H1 (cell line): ENCODE results near the gene C1orf21. TPM values are rescaled to one million over a fixed set of nuclear protein-coding genes. Genes with fewer than 3 reads are reported as not detected.

Experiments
- CTCF ChIA-PET: fragments of 300-600 bp; sonication (Branson Sonifier 250); formaldehyde crosslinking; loops from one replicate; lab custom pipeline; 2021; ENCODE audit not compliant: partially characterized antibody; lab: Charles Lee
- POLR2A ChIA-PET: fragments of 300-600 bp; sonication (Branson Sonifier 250); formaldehyde crosslinking; loops from one replicate; lab custom pipeline; 2021; ENCODE audit warnings: inconsistent platforms; ENCODE audit not compliant: partially characterized antibody; lab: Charles Lee
- DNase-seq, 2 experiments: peaks; one replicate each; pipeline versions ENCODE4 v3.0.0 to v3.0.0-alpha.2; 2010 to 2022; ENCODE audit warnings: low spot score in 2 of 2, low read depth in 1 of 2, mixed read lengths in 1 of 2
- FAIRE-seq: peaks from 2 replicates; lab custom pipeline; 2011; peaks lifted over from hg19 to GRCh38; lab: Jason Lieb, UNC
- H2AFZ ChIP-seq: 2 replicates; pipeline ENCODE4 v1.8.1; 2012; ENCODE audit warnings: low read length, inconsistent platforms
- H2AK5ac ChIP-seq: 2 replicates; pipeline ENCODE4 v1.6.1; 2013; ENCODE audit warnings: low read depth, low read length
- H2BK120ac ChIP-seq: replicated peaks from 2 replicates; pipeline ENCODE3; 2013; ENCODE audit warnings: low read depth, low read length, inconsistent platforms
- H2BK12ac ChIP-seq: 2 replicates; pipeline ENCODE4 v1.6.1; 2013; ENCODE audit warnings: low read depth, low read length
- H2BK15ac ChIP-seq: 2 replicates; pipeline ENCODE4 v1.6.1; 2013; ENCODE audit warnings: low read length
- H2BK20ac ChIP-seq: 2 replicates; pipeline ENCODE4 v1.6.1; 2013; ENCODE audit warnings: low read length
- H2BK5ac ChIP-seq: 2 replicates; pipeline ENCODE4 v1.6.1; 2013; ENCODE audit warnings: low read depth, low read length
- H3K14ac ChIP-seq: 2 replicates; pipeline ENCODE4 v1.6.1; 2013; ENCODE audit warnings: inconsistent platforms; ENCODE audit not compliant: insufficient read length
- H3K18ac ChIP-seq: 2 replicates; pipeline ENCODE4 v1.6.1; 2013; ENCODE audit warnings: low read length; ENCODE audit errors: extremely low read depth
- H3K23ac ChIP-seq: 2 replicates; pipeline ENCODE4 v1.6.1; 2013; ENCODE audit warnings: inconsistent platforms; ENCODE audit not compliant: insufficient read length
- H3K23me2 ChIP-seq: 2 replicates; pipeline ENCODE4 v1.6.1; 2013; ENCODE audit warnings: low read depth, low read length
- H3K27ac ChIP-seq: 2 replicates; pipeline ENCODE4 v1.6.1; 2011; ENCODE audit warnings: low read depth, low read length, inconsistent platforms
- H3K27me3 ChIP-seq, 4 experiments: replicated peaks in 1 of 4; 1 replicate in 1 of 4; 2 replicates in 3 of 4; pipeline versions ENCODE4 v1.6.1 to v1.8.1; 2011 to 2013; ENCODE audit warnings: low read length in 3 of 4, mild to moderate bottlenecking in 3 of 4, inconsistent platforms in 2 of 4, mixed read lengths in 2 of 4, moderate library complexity in 1 of 4; ENCODE audit not compliant: control insufficient read depth in 3 of 4, insufficient read depth in 3 of 4; ENCODE audit errors: extremely low read depth in 1 of 4
- H3K36me3 ChIP-seq, 4 experiments: 2 replicates each; pipeline versions ENCODE4 v1.6.1 to v1.8.1; 2011 to 2013; ENCODE audit warnings: mild to moderate bottlenecking in 4 of 4, low read length in 3 of 4, moderate library complexity in 2 of 4, control low read depth in 1 of 4, inconsistent platforms in 1 of 4; ENCODE audit not compliant: insufficient read depth in 4 of 4, control insufficient read depth in 2 of 4
- H3K4ac ChIP-seq: replicated peaks from 2 replicates; pipeline ENCODE3; 2013; ENCODE audit warnings: low read length, low read depth, mixed read lengths, inconsistent platforms; ENCODE audit not compliant: insufficient read length
- H3K4me1 ChIP-seq, 4 experiments: replicated peaks in 1 of 4; 1 replicate in 1 of 4; 2 replicates in 3 of 4; pipeline versions ENCODE4 v1.6.1 to v1.8.1; 2011 to 2013; ENCODE audit warnings: low read length in 3 of 4, inconsistent platforms in 2 of 4, mixed read lengths in 1 of 4; ENCODE audit not compliant: insufficient read depth in 4 of 4, control insufficient read depth in 3 of 4
- H3K4me2 ChIP-seq, 2 experiments: 2 replicates each; pipeline versions ENCODE4 v1.6.1 to v1.8.1; 2011 to 2013; ENCODE audit warnings: low read depth in 2 of 2, low read length in 2 of 2, control low read depth in 1 of 2, inconsistent platforms in 1 of 2, mild to moderate bottlenecking in 1 of 2; ENCODE audit not compliant: insufficient read depth in 1 of 2
- H3K4me3 ChIP-seq, 4 experiments: fragments of 200-600, 300-600 bp in 1 of 4; sonication (generic), shearing (Covaris generic), sonication (Bioruptor Twin) in 1 of 4; 2 replicates each; pipeline versions ENCODE4 v1.5.1 to v1.8.1; 2011 to 2016; ENCODE audit warnings: low read length in 4 of 4, low read depth in 3 of 4, control low read depth in 2 of 4, inconsistent platforms in 2 of 4, mild to moderate bottlenecking in 2 of 4, mixed read lengths in 1 of 4, moderate library complexity in 1 of 4; ENCODE audit not compliant: insufficient read depth in 2 of 4; ENCODE audit errors: extremely low read depth in 1 of 4
- H3K56ac ChIP-seq: replicated peaks from 2 replicates; pipeline ENCODE3; 2013; ENCODE audit warnings: low read depth, mild to moderate bottlenecking, mixed read lengths, low read length, inconsistent platforms; ENCODE audit not compliant: insufficient read length
- H3K79me1 ChIP-seq: 2 replicates; pipeline ENCODE4 v1.6.1; 2013; ENCODE audit warnings: low read depth, low read length, control low read depth
- H3K79me2 ChIP-seq, 2 experiments: 2 replicates each; pipeline versions ENCODE4 v1.6.1 to v1.8.1; 2012 to 2013; ENCODE audit warnings: low read length in 2 of 2, mild to moderate bottlenecking in 2 of 2, inconsistent platforms in 1 of 2; ENCODE audit not compliant: insufficient read depth in 2 of 2, control insufficient read depth in 1 of 2
- H3K9ac ChIP-seq, 4 experiments: replicated peaks in 1 of 4; 1 replicate in 1 of 4; 2 replicates in 3 of 4; pipeline versions ENCODE4 v1.6.1 to v1.8.1; 2011 to 2013; ENCODE audit warnings: low read depth in 3 of 4, low read length in 3 of 4, control low read depth in 2 of 4, mild to moderate bottlenecking in 2 of 4, moderate library complexity in 2 of 4, inconsistent platforms in 1 of 4; ENCODE audit errors: extremely low read depth in 1 of 4
- H3K9me3 ChIP-seq, 2 experiments: 2 replicates each; pipeline versions ENCODE4 v1.6.1 to v1.8.1; 2012 to 2013; ENCODE audit warnings: mild to moderate bottlenecking in 2 of 2, moderate library complexity in 2 of 2, control low read depth in 1 of 2, inconsistent platforms in 1 of 2, low read depth in 1 of 2, low read length in 1 of 2, mixed read lengths in 1 of 2; ENCODE audit not compliant: insufficient read depth in 2 of 2
- H4K20me1 ChIP-seq, 2 experiments: replicated peaks in 1 of 2; 2 replicates each; pipeline versions ENCODE3 to v1.8.1; 2011 to 2013; ENCODE audit warnings: inconsistent platforms in 2 of 2, low read length in 2 of 2, mild to moderate bottlenecking in 1 of 2; ENCODE audit not compliant: insufficient read depth in 2 of 2, control insufficient read depth in 1 of 2
- H4K5ac ChIP-seq: 2 replicates; pipeline ENCODE4 v1.6.1; 2013; ENCODE audit warnings: low read length, low read depth, mixed read lengths, inconsistent platforms; ENCODE audit not compliant: insufficient read length
- H4K8ac ChIP-seq: 2 replicates; pipeline ENCODE4 v1.8.0; 2013; ENCODE audit warnings: mild to moderate bottlenecking, moderate library complexity, low read length, inconsistent platforms; ENCODE audit not compliant: insufficient read depth; ENCODE audit errors: extremely low read depth
- H4K91ac ChIP-seq: replicated peaks from 2 replicates; pipeline ENCODE3; 2013; ENCODE audit warnings: low read length, mixed read lengths, inconsistent platforms; ENCODE audit not compliant: insufficient read length
- CBX5 ChIP-seq: fragments of 300-800, 300-1000 bp; sonication (generic); IDR thresholded peaks from 2 replicates; pipeline ENCODE4 v1.7.1; 2016; ENCODE audit warnings: antibody characterized with exemption, low read length, low read depth
- FOSL1 ChIP-seq: IDR thresholded peaks from 2 replicates; pipeline ENCODE4 v1.6.1; 2011; ENCODE audit warnings: mild to moderate bottlenecking, low read depth, low read length, moderate library complexity; ENCODE audit not compliant: insufficient read depth
- HDAC6 ChIP-seq: IDR thresholded peaks from one replicate; pipeline ENCODE4 v1.7.1; 2012; ENCODE audit warnings: low read depth, mild to moderate bottlenecking, inconsistent platforms, low read length, moderate library complexity
- JUND ChIP-seq: IDR thresholded peaks from 2 replicates; pipeline ENCODE4 v1.6.1; 2011; ENCODE audit warnings: mild to moderate bottlenecking, improper control_type of control experiment, low read length
- RFX5 ChIP-seq: IDR thresholded peaks from 2 replicates; pipeline ENCODE4 v1.6.1; 2011; ENCODE audit warnings: low read depth, low read length, improper control_type of control experiment, borderline replicate concordance
- RNF2 ChIP-seq: fragments of 200-900, 300-1000 bp; sonication (generic); IDR thresholded peaks from 2 replicates; pipeline ENCODE4 v1.7.1; 2016; ENCODE audit warnings: borderline replicate concordance, low read depth, mild to moderate bottlenecking, antibody characterized with exemption, low read length; ENCODE audit not compliant: poor library complexity, severe bottlenecking; ENCODE audit errors: missing control alignments
- SUZ12 ChIP-seq: fragments of 200-600 bp; sonication (generic); IDR thresholded peaks from 2 replicates; pipeline ENCODE4 v1.6.1; 2012; ENCODE audit warnings: mild to moderate bottlenecking, inconsistent platforms, low read length, moderate library complexity, mixed read lengths
- TCF12 ChIP-seq: IDR thresholded peaks from 2 replicates; pipeline ENCODE4 v1.6.1; 2011; ENCODE audit warnings: low read depth, mild to moderate bottlenecking, low read length
- TEAD4 ChIP-seq: IDR thresholded peaks from 2 replicates; pipeline ENCODE4 v1.6.1; 2012; ENCODE audit warnings: low read depth, low read length, inconsistent platforms, mixed read lengths
- USF2 ChIP-seq: IDR thresholded peaks from 2 replicates; pipeline ENCODE4 v1.6.1; 2011; ENCODE audit warnings: low read length, improper control_type of control experiment
- WGBS, 2 experiments: shearing (Covaris generic) in 1 of 2; methylation state at CpG; one replicate each; pipeline versions ENCODE4 v1.1.6 to v1.1.7; 2013 to 2015; ENCODE audit warnings: low lambda C conversion rate in 2 of 2, mixed read lengths in 2 of 2, inconsistent platforms in 1 of 2, low coverage in 1 of 2, missing lambda C conversion rate in 1 of 2; ENCODE audit not compliant: insufficient replicate concordance in 2 of 2, insufficient coverage in 1 of 2, insufficient read length in 1 of 2; ENCODE audit errors: extremely low coverage in 1 of 2, missing lambda C conversion rate in 1 of 2; 5-methylcytosine and 5-hydroxymethylcytosine counted together
- polyA plus RNA-seq, 7 experiments: library from polyadenylated mRNA; depleted of rRNA in 3 of 7; stranded (reverse) in 5 of 7; unstranded in 2 of 7; fragments of >200 nt in 5 of 7; fragments of 200-250 nt in 2 of 7; gene quantifications; 1 replicate in 5 of 7; 2 replicates in 1 of 7; 4 replicates in 1 of 7; pipeline versions ENCODE4 v1.2.1 to v1.2.3, GENCODE V29; 2011 to 2013; ENCODE audit warnings: missing spikeins in 2 of 7, mixed read lengths in 2 of 7
- total RNA-seq: library from RNA; stranded (reverse); fragmentation: NEBNext Ultra II Directional; extraction: Animal tissue kit (Norgen Biotek cat#: 25700); gene quantifications from 2 replicates; pipeline ENCODE4 v1.2.1, GENCODE V29; 2021

The C1orf21 gene
- total and polyA plus RNA-seq, 2 of the 8 experiments (the other 6 are each of a cell fraction or from before 2014, with no cell fraction given), result 16.6 to 51.0 TPM

GRCh38 chr1:184664042-184664660 is 277.3 kb downstream of the C1orf21 start:
- FAIRE-seq (peak; percentile 28), DNase-seq (peak in 1 of 2 experiments; percentile 94)
- Histone ChIP-seq H3K4ac (no peak overlapping the region), H3K9me3 (no peaks in the 10 kb centered on the region), H2BK5ac (peak overlapping the region; percentile 28; the same call in 1 of the 2 replicates), H3K79me1 (no peaks in the 10 kb centered on the region), H3K14ac (no peak overlapping the region), H3K27ac (no peak overlapping the region), H2BK20ac (0 out of 2 replicates have a peak overlapping the region, but pooled peaks have one; percentile 63), H4K8ac (peak overlapping the region; percentile 51; the same call in 1 of the 2 replicates), H3K4me3 (peak overlapping the region in 3 of 4 experiments; percentile 5 to 53 (median 31); a peak in 4 of 8 replicates), H4K20me1 (no peaks in the 10 kb centered on the region), H2AFZ (peak overlapping the region; percentile 87), H2BK12ac (peak overlapping the region; percentile 77; the same call in 1 of the 2 replicates), H2AK5ac (no peak overlapping the region), H3K18ac (no peak overlapping the region), H2BK120ac (no peak overlapping the region), H3K36me3 (no peaks in the 10 kb centered on the region), H4K91ac (peak overlapping the region; percentile 50), H2BK15ac (0 out of 2 replicates have a peak overlapping the region, but pooled peaks have one; percentile 31), H3K27me3 (peaks cover 0 to 3% (median under 1%) of the 10 kb centered on the region in 4 experiments; a peak in 2 of 7 replicates), H4K5ac (no peak overlapping the region), H3K4me1 (peaks cover 5 to 19% (median 13%) of the 10 kb centered on the region in 4 experiments; a peak in 5 of 7 replicates), H3K79me2 (no peaks in the 10 kb centered on the region), H3K56ac (no peak overlapping the region), H3K23me2 (no peaks in the 10 kb centered on the region; the same call in 1 of the 2 replicates), H3K23ac (no peak overlapping the region), H3K4me2 (peak overlapping the region; percentile 2 to 67; a peak in 3 of 4 replicates), H3K9ac (no peak overlapping the region; a peak in 1 of 7 replicates)
- POLR2A ChIA-PET, result interaction anchor here (0.9 to 1.3 kb wide), 3 partner anchors 9 to 427 kb away, joined by 3 read pairs; no protein-coding TSS in a partner anchor
- CTCF ChIA-PET, result interaction anchor here (0.5 to 3.9 kb wide), 98 partner anchors 9 to 731 kb away, joined by 3 to 36 read pairs (median 4); partner anchors contain the start of gene C1orf21
- WGBS, 2 experiments, result 34% methylated on average over 34 of the region's 40 CpGs; no CpG with 5 or more reads in 1 of the 2 experiments
- TF ChIP-seq JUND (no peak), TEAD4 (no peak), FOSL1 (no peak), RNF2 (no peak), SUZ12 (no peak), HDAC6 (no peak), RFX5 (no peak), USF2 (no peak), CBX5 (no peak), TCF12 (no peak)
